ENCODE data around the gene RABGAP1. TPM values are rescaled to one million over a fixed set of nuclear protein-coding genes. Genes with fewer than 3 reads are reported as not detected.

RABGAP1 gene
- total RNA-seq, 2 experiments from 2014 or later: 19.7 to 21.3 TPM

DNA sequence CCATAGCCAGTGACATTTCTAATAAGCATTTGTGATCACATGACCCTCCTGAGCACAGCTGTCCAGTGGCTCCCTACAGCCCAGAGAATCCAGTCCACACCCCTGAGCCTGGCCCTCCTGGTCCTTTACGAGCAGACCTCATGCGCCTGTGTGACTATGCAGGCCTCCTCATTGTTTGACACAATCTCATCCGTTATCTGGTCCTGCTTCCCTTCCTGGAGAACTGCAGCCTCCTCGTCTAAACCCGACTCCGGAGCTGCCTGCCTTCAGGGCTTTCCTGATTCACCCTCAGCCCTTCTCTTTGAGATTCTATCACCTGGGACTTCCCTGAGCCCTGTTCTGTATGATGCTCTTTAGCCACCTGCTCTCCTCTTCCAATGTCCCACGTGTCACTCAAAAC is 172.4 kb downstream of the RABGAP1 start:
- CTCF ChIA-PET: no interaction called here
- Mint-ChIP-seq H3K27me3 (ENCODE audit: low read depth) (no peaks in the 10 kb centered on the region), H3K9me3 (no peaks in the 10 kb centered on the region), H3K36me3 (ENCODE audit: low read depth) (peaks cover 1% of the 10 kb centered on the region), H3K4me1 (ENCODE audit: low read depth) (peaks cover 15% of the 10 kb centered on the region), H3K4me3 (no peak overlapping the region), H3K27ac (no peak overlapping the region)
- no peak for DNase-seq
- intact Hi-C loops (cut with micrococcal nuclease): no loop called here

DNA sequence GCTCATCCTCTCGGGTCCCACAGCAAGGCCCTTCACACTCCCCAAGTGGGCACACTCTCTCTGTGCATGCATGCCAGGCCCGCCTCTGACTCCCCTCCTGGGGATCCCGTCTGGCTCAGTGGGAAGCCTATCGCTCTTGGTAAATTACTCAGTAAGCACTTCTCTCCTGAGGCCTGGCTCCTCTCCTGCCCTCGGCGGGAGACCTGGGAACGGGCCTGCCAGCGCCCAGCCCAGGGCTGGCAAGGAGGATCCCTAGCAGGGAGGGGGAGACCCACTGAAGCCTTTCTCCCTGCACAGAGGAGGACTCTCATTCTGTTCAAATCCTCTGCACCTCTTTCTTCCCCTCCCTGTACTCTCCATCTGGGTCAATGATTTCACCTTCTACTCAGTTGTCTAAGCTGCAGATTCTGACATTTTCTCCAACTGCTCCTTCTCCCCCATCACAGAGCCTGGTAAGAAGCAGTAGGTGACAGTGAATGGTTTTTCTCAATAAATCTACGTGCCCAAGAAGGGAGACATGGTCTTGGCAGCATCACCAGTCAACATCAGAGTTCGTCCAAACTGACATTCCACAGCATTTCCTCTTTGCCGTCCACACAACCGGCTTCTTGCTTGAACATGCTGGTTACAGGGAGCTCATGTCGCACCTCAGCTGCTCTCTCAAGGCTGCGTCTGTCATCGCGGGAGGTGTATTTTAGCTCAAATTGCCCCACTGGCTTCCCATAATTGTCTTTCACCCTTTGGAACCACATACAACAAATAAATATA is 174.5 kb downstream of the RABGAP1 start:
- Mint-ChIP-seq H3K4me1 (ENCODE audit: low read depth) (peaks cover 17% of the 10 kb centered on the region), H3K27me3 (ENCODE audit: low read depth) (no peaks in the 10 kb centered on the region), H3K36me3 (ENCODE audit: low read depth) (no peaks in the 10 kb centered on the region), H3K4me3 (no peak overlapping the region), H3K9me3 (no peaks in the 10 kb centered on the region), H3K27ac (no peak overlapping the region)
- DNase-seq: no peak
- CTCF ChIA-PET: interaction anchor here (0.6 kb wide), 1 partner anchor 1722 kb away, joined by 3 read pairs; no protein-coding TSS in a partner anchor
- intact Hi-C loops (cut with micrococcal nuclease): no loop called here

- H3K36me3 Mint-ChIP-seq (ENCODE audit: low read depth): no peaks in the 10 kb centered on the region
- H3K9me3 Mint-ChIP-seq: no peaks in the 10 kb centered on the region
- H3K4me3 Mint-ChIP-seq: no peak overlapping the region
- CTCF ChIA-PET: interaction anchor here (0.6 kb wide), 1 partner anchor 1721 kb away, joined by 3 read pairs; no protein-coding TSS in a partner anchor
- H3K4me1 Mint-ChIP-seq (ENCODE audit: low read depth): peaks cover 17% of the 10 kb centered on the region
- no peaks in the 10 kb centered on the region for H3K27me3 Mint-ChIP-seq (ENCODE audit: low read depth)
- no peak overlapping the region for H3K27ac Mint-ChIP-seq
- DNase-seq: no peak
- intact Hi-C loops (cut with micrococcal nuclease): no loop called here
Observed at GRCh38 chr9:123116036-123116435, 175.2 kb downstream of the RABGAP1 start.

- Mint-ChIP-seq H3K27me3 (ENCODE audit: low read depth) (no peaks in the 10 kb centered on the region), H3K36me3 (ENCODE audit: low read depth) (no peaks in the 10 kb centered on the region), H3K27ac (no peak overlapping the region), H3K4me3 (no peak overlapping the region), H3K9me3 (no peaks in the 10 kb centered on the region), H3K4me1 (ENCODE audit: low read depth) (peaks cover 10% of the 10 kb centered on the region)
- CTCF ChIA-PET: no interaction called here
- intact Hi-C loops (cut with micrococcal nuclease): no loop called here
- no peak for DNase-seq
Observed at GRCh38 chr9:123119566-123119965, 178.7 kb downstream of the RABGAP1 start.

GRCh38 chr9:123120131-123120530 is 179.3 kb downstream of the RABGAP1 start:
- DNase-seq: no peak
- CTCF ChIA-PET: no interaction called here
- Mint-ChIP-seq H3K9me3 (no peaks in the 10 kb centered on the region), H3K27me3 (ENCODE audit: low read depth) (no peaks in the 10 kb centered on the region), H3K4me3 (no peak overlapping the region), H3K27ac (no peak overlapping the region), H3K36me3 (ENCODE audit: low read depth) (no peaks in the 10 kb centered on the region), H3K4me1 (ENCODE audit: low read depth) (peaks cover 10% of the 10 kb centered on the region)
- intact Hi-C loops (cut with micrococcal nuclease): loop anchor here (5.0 kb wide), 1 partner anchor 107 kb away; no protein-coding TSS in a partner anchor

- Mint-ChIP-seq H3K4me3 (no peak overlapping the region), H3K9me3 (no peaks in the 10 kb centered on the region), H3K4me1 (ENCODE audit: low read depth) (peaks cover 10% of the 10 kb centered on the region), H3K27me3 (ENCODE audit: low read depth) (no peaks in the 10 kb centered on the region), H3K36me3 (ENCODE audit: low read depth) (no peaks in the 10 kb centered on the region), H3K27ac (no peak overlapping the region)
- CTCF ChIA-PET: interaction anchor here (0.6 kb wide), 1 partner anchor 38 kb away, joined by 4 read pairs; no protein-coding TSS in a partner anchor
- DNase-seq: no peak
- intact Hi-C loops (cut with micrococcal nuclease): loop anchor here (5.0 kb wide), 1 partner anchor 106 kb away; no protein-coding TSS in a partner anchor
Observed at GRCh38 chr9:123120953-123121352, 180.1 kb downstream of the RABGAP1 start.

GRCh38 chr9:123121457-123121856 is 180.6 kb downstream of the RABGAP1 start:
- no peak for DNase-seq
- Mint-ChIP-seq H3K27ac (no peak overlapping the region), H3K4me1 (ENCODE audit: low read depth) (peaks cover 10% of the 10 kb centered on the region), H3K4me3 (no peak overlapping the region), H3K9me3 (no peaks in the 10 kb centered on the region), H3K36me3 (ENCODE audit: low read depth) (no peaks in the 10 kb centered on the region), H3K27me3 (ENCODE audit: low read depth) (no peaks in the 10 kb centered on the region)
- intact Hi-C loops (cut with micrococcal nuclease): loop anchor here (5.0 kb wide), 1 partner anchor 106 kb away; no protein-coding TSS in a partner anchor
- CTCF ChIA-PET: interaction anchor here (0.6 kb wide), 1 partner anchor 38 kb away, joined by 4 read pairs; no protein-coding TSS in a partner anchor

DNA sequence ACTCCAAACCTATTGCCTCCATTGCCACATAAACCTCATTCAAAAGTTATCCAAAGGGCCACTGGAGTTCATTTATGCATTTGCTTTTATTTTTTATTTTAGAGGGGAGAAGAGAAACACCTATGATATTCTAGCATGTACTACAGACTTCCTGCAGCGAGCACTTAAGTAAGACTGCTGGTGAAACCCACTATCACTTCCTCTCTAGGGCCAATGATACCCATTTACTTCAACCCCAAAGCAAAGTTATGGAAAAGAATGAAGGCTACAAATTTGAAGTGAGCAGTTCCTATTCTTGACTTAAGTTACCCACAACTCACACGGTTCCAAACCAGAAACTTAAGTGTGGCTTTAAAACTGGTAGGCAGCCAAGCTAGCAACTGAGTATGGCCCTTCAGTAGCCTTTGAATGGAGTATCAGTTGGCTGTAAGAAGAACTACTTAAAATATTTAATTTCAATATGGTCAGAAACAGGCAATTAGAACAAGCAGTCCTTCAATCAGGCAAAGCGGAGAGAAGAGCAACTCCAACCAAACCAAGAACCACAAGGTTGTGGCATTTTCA is 186.8 kb downstream of the RABGAP1 start:
- H3K9me3 Mint-ChIP-seq: no peaks in the 10 kb centered on the region
- no peak for DNase-seq
- no peak overlapping the region for H3K27ac Mint-ChIP-seq
- no peaks in the 10 kb centered on the region for H3K4me1 Mint-ChIP-seq (ENCODE audit: low read depth)
- no peak overlapping the region for H3K4me3 Mint-ChIP-seq
- H3K27me3 Mint-ChIP-seq (ENCODE audit: low read depth): no peaks in the 10 kb centered on the region
- intact Hi-C loops (cut with micrococcal nuclease): no loop called here
- H3K36me3 Mint-ChIP-seq (ENCODE audit: low read depth): no peaks in the 10 kb centered on the region
- CTCF ChIA-PET: interaction anchor here (0.6 kb wide), 1 partner anchor 1509 kb away, joined by 4 read pairs; no protein-coding TSS in a partner anchor

- Mint-ChIP-seq H3K4me1 (ENCODE audit: low read depth) (no peaks in the 10 kb centered on the region), H3K36me3 (ENCODE audit: low read depth) (no peaks in the 10 kb centered on the region), H3K27ac (no peak overlapping the region), H3K4me3 (no peak overlapping the region), H3K9me3 (no peaks in the 10 kb centered on the region), H3K27me3 (ENCODE audit: low read depth) (no peaks in the 10 kb centered on the region)
- DNase-seq: no peak
- intact Hi-C loops (cut with micrococcal nuclease): no loop called here
- CTCF ChIA-PET: no interaction called here
Observed at GRCh38 chr9:123128591-123128990, 187.8 kb downstream of the RABGAP1 start.

- intact Hi-C loops (cut with micrococcal nuclease): no loop called here
- Mint-ChIP-seq H3K36me3 (ENCODE audit: low read depth) (peaks cover 2% of the 10 kb centered on the region), H3K27ac (no peak overlapping the region), H3K9me3 (no peaks in the 10 kb centered on the region), H3K27me3 (ENCODE audit: low read depth) (no peaks in the 10 kb centered on the region), H3K4me3 (no peak overlapping the region), H3K4me1 (ENCODE audit: low read depth) (no peaks in the 10 kb centered on the region)
- CTCF ChIA-PET: interaction anchor here (0.5 to 1.7 kb wide), 2 partner anchors 217 to 221 kb away, joined by 4 read pairs; no protein-coding TSS in a partner anchor
- DNase-seq: no peak
Observed at GRCh38 chr9:123129423-123129822, 188.6 kb downstream of the RABGAP1 start.

GRCh38 chr9:123131258-123131657 is 190.4 kb downstream of the RABGAP1 start:
- intact Hi-C loops (cut with micrococcal nuclease): no loop called here
- Mint-ChIP-seq H3K9me3 (no peaks in the 10 kb centered on the region), H3K4me3 (no peak overlapping the region), H3K4me1 (ENCODE audit: low read depth) (no peaks in the 10 kb centered on the region), H3K27me3 (ENCODE audit: low read depth) (no peaks in the 10 kb centered on the region), H3K36me3 (ENCODE audit: low read depth) (peaks cover 4% of the 10 kb centered on the region), H3K27ac (no peak overlapping the region)
- CTCF ChIA-PET: no interaction called here
- DNase-seq: no peak

DNA sequence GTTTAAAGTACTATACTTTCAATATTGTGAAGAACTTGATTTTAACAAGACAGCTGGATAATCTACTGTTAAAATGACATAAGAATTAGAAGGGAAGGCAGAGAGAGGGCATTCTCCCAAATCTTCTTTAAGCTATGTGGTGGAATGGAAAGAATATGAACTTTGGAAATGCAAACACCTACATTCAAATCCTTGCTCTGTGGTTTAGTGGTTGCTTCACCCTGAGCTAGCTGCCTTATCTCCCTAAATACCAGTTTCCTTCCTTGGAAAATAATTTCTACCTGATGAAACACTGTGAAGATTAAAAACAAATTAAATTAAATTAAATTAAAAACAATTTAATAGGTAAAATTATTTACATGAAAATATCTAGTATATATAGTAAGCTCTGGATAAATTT is 191.2 kb downstream of the RABGAP1 start:
- H3K9me3 Mint-ChIP-seq: no peaks in the 10 kb centered on the region
- CTCF ChIA-PET: no interaction called here
- intact Hi-C loops (cut with micrococcal nuclease): no loop called here
- peaks cover 6% of the 10 kb centered on the region for H3K36me3 Mint-ChIP-seq (ENCODE audit: low read depth)
- no peaks in the 10 kb centered on the region for H3K27me3 Mint-ChIP-seq (ENCODE audit: low read depth)
- no peak overlapping the region for H3K27ac Mint-ChIP-seq
- no peak overlapping the region for H3K4me3 Mint-ChIP-seq
- no peak for DNase-seq
- H3K4me1 Mint-ChIP-seq (ENCODE audit: low read depth): no peaks in the 10 kb centered on the region

GRCh38 chr9:123132696-123133095 is 191.9 kb downstream of the RABGAP1 start:
- intact Hi-C loops (cut with micrococcal nuclease): no loop called here
- Mint-ChIP-seq H3K27ac (no peak overlapping the region), H3K9me3 (no peaks in the 10 kb centered on the region), H3K4me1 (ENCODE audit: low read depth) (no peaks in the 10 kb centered on the region), H3K27me3 (ENCODE audit: low read depth) (no peaks in the 10 kb centered on the region), H3K4me3 (no peak overlapping the region), H3K36me3 (ENCODE audit: low read depth) (peaks cover 7% of the 10 kb centered on the region)
- no peak for DNase-seq
- CTCF ChIA-PET: no interaction called here

All from activated naive CD4-positive, alpha-beta T cell treated with anti-CD3 and anti-CD28 coated beads for 36 hours (primary cell).